Liver (tissue), 3 donors: ENCODE data around the gene SCN8A.

Experiments
- CTCF ChIP-seq: fragments of 150-350 bp; IDR thresholded peaks from 2 replicates; pipeline ENCODE4 v1.5.1; 2017; ENCODE audit warnings: improper control_type of control experiment, low read depth, low read length; ENCODE audit not compliant: missing input control
- EGR1 ChIP-seq, 2 donors: IDR thresholded peaks; 2 replicates each; pipeline ENCODE4 v1.6.1; 2016 to 2018; ENCODE audit warnings: antibody characterized with exemption in 2 of 2, low read depth in 2 of 2
- JUND ChIP-seq, 2 donors: IDR thresholded peaks; 2 replicates each; pipeline ENCODE4 v1.6.1; 2016; ENCODE audit warnings: antibody characterized with exemption in 2 of 2
- RAD21 ChIP-seq, 2 donors: IDR thresholded peaks; 2 replicates each; pipeline ENCODE4 v1.6.1; 2016; ENCODE audit warnings: antibody characterized with exemption in 2 of 2, mild to moderate bottlenecking in 2 of 2
- RXRA ChIP-seq, 2 donors: IDR thresholded peaks; 2 replicates each; pipeline ENCODE4 v1.6.1; 2017 to 2018; ENCODE audit warnings: antibody characterized with exemption in 2 of 2, mild to moderate bottlenecking in 1 of 2
- SP1 ChIP-seq: IDR thresholded peaks from 2 replicates; pipeline ENCODE4 v1.6.1; 2018; ENCODE audit warnings: antibody characterized with exemption, mild to moderate bottlenecking
- TAF1 ChIP-seq: conservative IDR thresholded peaks from 2 replicates; pipeline ENCODE4 v1.6.1; 2016; ENCODE audit warnings: antibody characterized with exemption, mild to moderate bottlenecking
- YY1 ChIP-seq: IDR thresholded peaks from 2 replicates; pipeline ENCODE4 v1.6.1; 2016; ENCODE audit warnings: antibody characterized with exemption, mild to moderate bottlenecking
- TF ChIP-seq, protein P1 (sequence below): IDR thresholded peaks from 2 replicates; pipeline ENCODE4 v1.6.1; 2016; ENCODE audit warnings: antibody characterized with exemption
- TF ChIP-seq, protein P2 (sequence below): IDR thresholded peaks from 2 replicates; pipeline ENCODE4 v1.6.1; 2016; ENCODE audit warnings: antibody characterized with exemption, mild to moderate bottlenecking
- TF ChIP-seq, protein P3 (sequence below): IDR thresholded peaks from 2 replicates; pipeline ENCODE4 v1.6.1; 2016; ENCODE audit warnings: antibody characterized with exemption
- TF ChIP-seq, protein P4 (sequence below): IDR thresholded peaks from 2 replicates; pipeline ENCODE4 v1.6.1; 2016; ENCODE audit warnings: antibody characterized with exemption
- donor health status: healthy.
- donor health status: healthy.

DNA sequence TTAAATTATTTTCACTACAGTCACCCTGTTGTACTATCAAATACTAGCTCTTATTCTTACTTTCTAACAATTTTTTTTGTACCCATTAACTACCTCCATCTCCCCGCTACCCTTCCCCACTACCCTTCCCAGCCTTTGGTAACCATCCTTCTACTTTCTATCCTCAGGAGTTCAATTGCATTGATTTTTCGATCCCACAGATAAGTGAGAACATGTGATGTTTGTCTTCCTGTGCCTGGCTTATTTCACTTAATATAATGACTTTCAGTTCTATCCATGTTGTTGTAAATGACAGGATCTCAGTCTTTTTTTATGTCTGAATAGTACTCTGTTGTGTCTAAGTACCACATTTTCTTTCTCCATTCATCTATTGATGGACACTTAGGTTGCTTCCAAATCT lies 139.7 kb downstream of the SCN8A start:
- TF ChIP-seq CTCF = no peak
- TF ChIP-seq, protein P1, sequence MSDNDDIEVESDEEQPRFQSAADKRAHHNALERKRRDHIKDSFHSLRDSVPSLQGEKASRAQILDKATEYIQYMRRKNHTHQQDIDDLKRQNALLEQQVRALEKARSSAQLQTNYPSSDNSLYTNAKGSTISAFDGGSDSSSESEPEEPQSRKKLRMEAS = no peak
- TF ChIP-seq RAD21 (IDR thresholded peaks at IDR 0.05) = peak; percentile 19 to 30
- TF ChIP-seq, protein P2, sequence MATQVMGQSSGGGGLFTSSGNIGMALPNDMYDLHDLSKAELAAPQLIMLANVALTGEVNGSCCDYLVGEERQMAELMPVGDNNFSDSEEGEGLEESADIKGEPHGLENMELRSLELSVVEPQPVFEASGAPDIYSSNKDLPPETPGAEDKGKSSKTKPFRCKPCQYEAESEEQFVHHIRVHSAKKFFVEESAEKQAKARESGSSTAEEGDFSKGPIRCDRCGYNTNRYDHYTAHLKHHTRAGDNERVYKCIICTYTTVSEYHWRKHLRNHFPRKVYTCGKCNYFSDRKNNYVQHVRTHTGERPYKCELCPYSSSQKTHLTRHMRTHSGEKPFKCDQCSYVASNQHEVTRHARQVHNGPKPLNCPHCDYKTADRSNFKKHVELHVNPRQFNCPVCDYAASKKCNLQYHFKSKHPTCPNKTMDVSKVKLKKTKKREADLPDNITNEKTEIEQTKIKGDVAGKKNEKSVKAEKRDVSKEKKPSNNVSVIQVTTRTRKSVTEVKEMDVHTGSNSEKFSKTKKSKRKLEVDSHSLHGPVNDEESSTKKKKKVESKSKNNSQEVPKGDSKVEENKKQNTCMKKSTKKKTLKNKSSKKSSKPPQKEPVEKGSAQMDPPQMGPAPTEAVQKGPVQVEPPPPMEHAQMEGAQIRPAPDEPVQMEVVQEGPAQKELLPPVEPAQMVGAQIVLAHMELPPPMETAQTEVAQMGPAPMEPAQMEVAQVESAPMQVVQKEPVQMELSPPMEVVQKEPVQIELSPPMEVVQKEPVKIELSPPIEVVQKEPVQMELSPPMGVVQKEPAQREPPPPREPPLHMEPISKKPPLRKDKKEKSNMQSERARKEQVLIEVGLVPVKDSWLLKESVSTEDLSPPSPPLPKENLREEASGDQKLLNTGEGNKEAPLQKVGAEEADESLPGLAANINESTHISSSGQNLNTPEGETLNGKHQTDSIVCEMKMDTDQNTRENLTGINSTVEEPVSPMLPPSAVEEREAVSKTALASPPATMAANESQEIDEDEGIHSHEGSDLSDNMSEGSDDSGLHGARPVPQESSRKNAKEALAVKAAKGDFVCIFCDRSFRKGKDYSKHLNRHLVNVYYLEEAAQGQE = no peak
- TF ChIP-seq, protein P3, sequence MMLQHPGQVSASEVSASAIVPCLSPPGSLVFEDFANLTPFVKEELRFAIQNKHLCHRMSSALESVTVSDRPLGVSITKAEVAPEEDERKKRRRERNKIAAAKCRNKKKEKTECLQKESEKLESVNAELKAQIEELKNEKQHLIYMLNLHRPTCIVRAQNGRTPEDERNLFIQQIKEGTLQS = no peak
- TF ChIP-seq, protein P4, sequence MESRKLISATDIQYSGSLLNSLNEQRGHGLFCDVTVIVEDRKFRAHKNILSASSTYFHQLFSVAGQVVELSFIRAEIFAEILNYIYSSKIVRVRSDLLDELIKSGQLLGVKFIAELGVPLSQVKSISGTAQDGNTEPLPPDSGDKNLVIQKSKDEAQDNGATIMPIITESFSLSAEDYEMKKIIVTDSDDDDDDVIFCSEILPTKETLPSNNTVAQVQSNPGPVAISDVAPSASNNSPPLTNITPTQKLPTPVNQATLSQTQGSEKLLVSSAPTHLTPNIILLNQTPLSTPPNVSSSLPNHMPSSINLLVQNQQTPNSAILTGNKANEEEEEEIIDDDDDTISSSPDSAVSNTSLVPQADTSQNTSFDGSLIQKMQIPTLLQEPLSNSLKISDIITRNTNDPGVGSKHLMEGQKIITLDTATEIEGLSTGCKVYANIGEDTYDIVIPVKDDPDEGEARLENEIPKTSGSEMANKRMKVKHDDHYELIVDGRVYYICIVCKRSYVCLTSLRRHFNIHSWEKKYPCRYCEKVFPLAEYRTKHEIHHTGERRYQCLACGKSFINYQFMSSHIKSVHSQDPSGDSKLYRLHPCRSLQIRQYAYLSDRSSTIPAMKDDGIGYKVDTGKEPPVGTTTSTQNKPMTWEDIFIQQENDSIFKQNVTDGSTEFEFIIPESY = no peak
- TF ChIP-seq YY1 = peak; percentile 13
- TF ChIP-seq TAF1 = no peak
- TF ChIP-seq SP1 = no peak
- TF ChIP-seq JUND (IDR thresholded peaks at IDR 0.05) = no peak
- TF ChIP-seq EGR1 (IDR thresholded peaks at IDR 0.05; ENCODE audit: low read depth in 2 of 2) = no peak
- peak in 1 of 2 donors; percentile 15 for TF ChIP-seq RXRA (IDR thresholded peaks at IDR 0.05)
